Endothelial cell of umbilical vein (primary cell): Measurements from ENCODE around the gene UNC5C. TPM values are rescaled to one million over a fixed set of nuclear protein-coding genes. Genes with fewer than 3 reads are reported as not detected.

Experiments
- BruUV-seq: library from RNA; stranded (reverse); fragments of 400-500 nt; replicated peaks from 2 replicates; lab custom pipeline; 2021; lab: Mats Ljungman, UMichigan
- CTCF ChIA-PET: fragments of 300-600, 350-600 bp; sonication (Branson Sonifier 250); formaldehyde crosslinking; loops from one replicate; lab custom pipeline; 2021; ENCODE audit warnings: antibody characterized with exemption, inconsistent platforms; lab: Charles Lee
- POLR2A ChIA-PET: fragments of 300-600, 350-600 bp; sonication (Branson Sonifier 250); formaldehyde crosslinking; loops from one replicate; lab custom pipeline; 2021; ENCODE audit warnings: antibody characterized with exemption, inconsistent platforms; lab: Charles Lee
- DNase-seq: peaks from one replicate; pipeline ENCODE4 v3.0.0-alpha.2; 2011; ENCODE audit warnings: low read depth, low spot score
- FAIRE-seq: peaks from 2 replicates; lab custom pipeline; 2011; peaks lifted over from hg19 to GRCh38; lab: Jason Lieb, UNC
- H2AFZ ChIP-seq: 2 replicates; pipeline ENCODE4 v1.6.0; 2012; ENCODE audit warnings: low read depth, low read length, control low read depth, inconsistent platforms
- H3K27ac ChIP-seq: 2 replicates; pipeline ENCODE4 v1.5.1; 2011; ENCODE audit warnings: low read depth, mild to moderate bottlenecking, control low read depth, low read length, moderate library complexity; ENCODE audit not compliant: insufficient read depth
- H3K27me3 ChIP-seq, 2 experiments: 2 replicates each; pipeline versions ENCODE4 v1.6.0 to v1.6.1; 2011; ENCODE audit warnings: low read length in 2 of 2, mixed read lengths in 1 of 2; ENCODE audit not compliant: control insufficient read depth in 2 of 2, insufficient read depth in 2 of 2
- H3K36me3 ChIP-seq, 2 experiments: 2 replicates in 1 of 2; 3 replicates in 1 of 2; pipeline ENCODE4 v1.5.1; 2011; ENCODE audit warnings: low read length in 2 of 2, mild to moderate bottlenecking in 1 of 2, moderate library complexity in 1 of 2; ENCODE audit not compliant: control insufficient read depth in 2 of 2, insufficient read depth in 2 of 2; ENCODE audit errors: extremely low read depth in 1 of 2
- H3K4me1 ChIP-seq: 3 replicates; pipeline ENCODE4 v1.5.1; 2011; ENCODE audit warnings: mild to moderate bottlenecking, low read length; ENCODE audit not compliant: control insufficient read depth, insufficient read depth; ENCODE audit errors: extremely low read depth
- H3K4me2 ChIP-seq: 2 replicates; pipeline ENCODE4 v1.6.1; 2011; ENCODE audit warnings: low read length, control low read depth, mixed read lengths; ENCODE audit not compliant: insufficient read depth
- H3K4me3 ChIP-seq, 3 experiments: fragments of 200-600 bp in 1 of 3; sonication (generic), shearing (Covaris generic) in 1 of 3; replicated peaks in 1 of 3; 2 replicates each; pipeline ENCODE4 v1.5.1; 2011 to 2016; ENCODE audit warnings: control low read depth in 3 of 3, low read length in 3 of 3, mild to moderate bottlenecking in 2 of 3, inconsistent platforms in 1 of 3, low read depth in 1 of 3, moderate library complexity in 1 of 3; ENCODE audit not compliant: insufficient read depth in 1 of 3
- H3K79me2 ChIP-seq: 2 replicates; pipeline ENCODE4 v1.6.0; 2012; ENCODE audit warnings: low read length, inconsistent platforms; ENCODE audit not compliant: control insufficient read depth, insufficient read depth
- H3K9ac ChIP-seq: replicated peaks from 2 replicates; pipeline ENCODE3; 2011; ENCODE audit warnings: low read length, control low read depth; ENCODE audit not compliant: insufficient read depth; ENCODE audit errors: extremely low read depth
- H3K9me1 ChIP-seq: replicated peaks from 3 replicates; pipeline ENCODE4 v1.6.0; 2011; ENCODE audit warnings: mild to moderate bottlenecking, low read length; ENCODE audit not compliant: control insufficient read depth, insufficient read depth; ENCODE audit errors: extremely low read depth
- H3K9me3 ChIP-seq: replicated peaks from 2 replicates; pipeline ENCODE4 v1.5.1; 2012; ENCODE audit warnings: low read length, inconsistent platforms; ENCODE audit not compliant: control insufficient read depth, insufficient read depth
- H4K20me1 ChIP-seq: replicated peaks from 2 replicates; pipeline ENCODE3; 2011; ENCODE audit warnings: mild to moderate bottlenecking, low read length; ENCODE audit not compliant: control insufficient read depth, insufficient read depth; ENCODE audit errors: extremely low read depth
- EZH2 ChIP-seq: IDR thresholded peaks from 2 replicates; pipeline ENCODE4 v1.6.1; 2012; ENCODE audit warnings: borderline replicate concordance, low read depth, mild to moderate bottlenecking, moderate library complexity, low read length, inconsistent platforms; ENCODE audit not compliant: severe bottlenecking
- FOS ChIP-seq: IDR thresholded peaks from 2 replicates; pipeline ENCODE4 v1.6.1; 2011; ENCODE audit warnings: mild to moderate bottlenecking, low read length, moderate library complexity, borderline replicate concordance; ENCODE audit not compliant: insufficient read depth
- GATA2 ChIP-seq: IDR thresholded peaks from 2 replicates; pipeline ENCODE4 v1.7.0; 2011; ENCODE audit warnings: low read depth, mild to moderate bottlenecking, moderate library complexity, mixed read lengths, low read length; ENCODE audit not compliant: insufficient read length, insufficient read depth
- JUN ChIP-seq: IDR thresholded peaks from 2 replicates; pipeline ENCODE4 v1.6.1; 2011; ENCODE audit warnings: borderline replicate concordance, low read depth; ENCODE audit not compliant: insufficient read length, insufficient read depth
- MYC ChIP-seq: IDR thresholded peaks from one replicate; pipeline ENCODE4 v1.6.1; 2011; ENCODE audit warnings: mild to moderate bottlenecking, low read depth, low read length
- POLR2A ChIP-seq: IDR thresholded peaks from 2 replicates; pipeline ENCODE4 v1.6.1; 2012; ENCODE audit warnings: low read depth, mild to moderate bottlenecking, control low read depth, low read length
- POLR2AphosphoS5 ChIP-seq: IDR thresholded peaks from 2 replicates; pipeline ENCODE4 v1.6.1; 2012; ENCODE audit warnings: low read depth, mild to moderate bottlenecking, control low read depth, low read length, moderate library complexity; ENCODE audit not compliant: insufficient read depth
- dilution Hi-C: fragments of 300-500 bp; cut with MboI; formaldehyde crosslinking; loops from one replicate; pipeline ENCODE4 v1.15.0; 2019; ENCODE audit warnings: low sequenced_read_pairs; ENCODE audit not compliant: extremely low pct_ligation_motif_present
- intact Hi-C: fragments of 100-400 bp; cut with micrococcal nuclease; formaldehyde crosslinking; loops from one replicate; pipeline ENCODE4 v1.10.0; 2022
- polyA plus RNA-seq, 4 experiments: library from polyadenylated mRNA; depleted of rRNA in 3 of 4; stranded (reverse) in 3 of 4; unstranded in 1 of 4; fragments of >200 nt; gene quantifications; 2 replicates each; pipeline versions ENCODE4 v1.2.1 to v1.2.3, GENCODE V29; 2011 to 2012; ENCODE audit warnings: missing spikeins in 1 of 4
- total RNA-seq: library from RNA; stranded (reverse); gene quantifications from 2 replicates; pipeline ENCODE4 v1.2.3, GENCODE V29; 2021
- TF ChIP-seq, protein P1 (sequence below), 2 donors: IDR thresholded peaks; 1 replicate in 1 of 2; 2 replicates in 1 of 2; pipeline ENCODE4 v1.5.1; 2011; ENCODE audit warnings: low read length in 2 of 2, mild to moderate bottlenecking in 2 of 2, moderate library complexity in 2 of 2, control low read depth in 1 of 2, inconsistent platforms in 1 of 2, low read depth in 1 of 2; ENCODE audit not compliant: insufficient read depth in 1 of 2; ENCODE audit errors: extremely low read depth in 1 of 2
- TF ChIP-seq, protein P2 (sequence below): IDR thresholded peaks from 2 replicates; pipeline ENCODE4 v1.6.1; 2011; ENCODE audit not compliant: insufficient read depth, insufficient read length

Gene UNC5C
- total and polyA plus RNA-seq, 2 donors (not counting 3 experiments of a cell fraction or from before 2014, with no cell fraction given): 0.44 to 0.53 TPM

DNA sequence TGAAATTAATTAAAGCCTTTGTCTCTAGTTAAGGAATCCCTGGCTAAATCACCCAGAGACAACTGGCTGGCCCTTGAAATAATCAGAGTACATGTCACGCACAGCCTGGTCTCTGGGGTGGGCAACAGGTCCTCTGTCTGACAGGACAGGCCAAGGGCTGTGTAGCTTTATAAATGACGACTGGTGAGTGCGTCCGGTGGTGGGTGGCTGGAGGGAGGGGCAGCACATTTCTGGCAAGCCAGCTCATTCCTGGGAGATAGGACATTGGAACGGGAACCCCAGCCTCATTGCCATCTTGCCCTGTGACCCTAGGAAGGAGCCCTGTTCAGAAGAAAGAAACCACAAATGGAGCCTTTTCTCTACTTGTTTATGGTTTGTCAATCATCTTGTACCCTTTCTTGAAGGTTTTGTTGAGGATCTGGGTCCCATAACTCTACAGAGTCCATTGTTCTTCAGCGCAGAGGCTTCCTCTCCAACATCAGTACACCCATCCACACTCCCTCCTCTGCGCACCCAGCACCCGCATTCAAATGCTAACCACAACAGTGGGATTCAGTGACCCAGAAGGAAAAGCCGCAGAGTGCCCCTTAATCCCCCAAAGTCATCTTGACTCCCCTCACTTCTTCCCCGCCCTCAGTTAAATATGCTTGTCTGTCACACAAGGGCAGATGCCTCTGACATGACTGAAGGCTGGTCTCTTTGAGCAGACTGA, 368.1 kb downstream of the UNC5C start:
- DNase-seq (no peak), FAIRE-seq (no peak)
- no peaks in the 10 kb centered on the region for H3K79me2 ChIP-seq
- no TSS peak for BruUV-seq
- no peaks in the 10 kb centered on the region for H3K4me1 ChIP-seq
- H3K27ac ChIP-seq: no peak overlapping the region
- no peaks in the 10 kb centered on the region for H3K36me3 ChIP-seq
- intact Hi-C loops (loop anchor here (5.0 kb wide), 1 partner anchor 107 kb away; no protein-coding TSS in a partner anchor), dilution Hi-C loops (no loop called here)
- no peak overlapping the region for H2AFZ ChIP-seq
- no peaks in the 10 kb centered on the region for H3K27me3 ChIP-seq
- ChIA-PET CTCF (no interaction called here), POLR2A (no interaction called here)
- TF ChIP-seq, protein P1, sequence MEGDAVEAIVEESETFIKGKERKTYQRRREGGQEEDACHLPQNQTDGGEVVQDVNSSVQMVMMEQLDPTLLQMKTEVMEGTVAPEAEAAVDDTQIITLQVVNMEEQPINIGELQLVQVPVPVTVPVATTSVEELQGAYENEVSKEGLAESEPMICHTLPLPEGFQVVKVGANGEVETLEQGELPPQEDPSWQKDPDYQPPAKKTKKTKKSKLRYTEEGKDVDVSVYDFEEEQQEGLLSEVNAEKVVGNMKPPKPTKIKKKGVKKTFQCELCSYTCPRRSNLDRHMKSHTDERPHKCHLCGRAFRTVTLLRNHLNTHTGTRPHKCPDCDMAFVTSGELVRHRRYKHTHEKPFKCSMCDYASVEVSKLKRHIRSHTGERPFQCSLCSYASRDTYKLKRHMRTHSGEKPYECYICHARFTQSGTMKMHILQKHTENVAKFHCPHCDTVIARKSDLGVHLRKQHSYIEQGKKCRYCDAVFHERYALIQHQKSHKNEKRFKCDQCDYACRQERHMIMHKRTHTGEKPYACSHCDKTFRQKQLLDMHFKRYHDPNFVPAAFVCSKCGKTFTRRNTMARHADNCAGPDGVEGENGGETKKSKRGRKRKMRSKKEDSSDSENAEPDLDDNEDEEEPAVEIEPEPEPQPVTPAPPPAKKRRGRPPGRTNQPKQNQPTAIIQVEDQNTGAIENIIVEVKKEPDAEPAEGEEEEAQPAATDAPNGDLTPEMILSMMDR (IDR thresholded peaks at IDR 0.05; ENCODE audit: extremely low read depth in 1 of 2, insufficient read depth in 1 of 2, low read depth in 1 of 2, low read length in 2 of 2): no peak
- no peaks in the 10 kb centered on the region for H4K20me1 ChIP-seq
- H3K9me1 ChIP-seq: no peaks in the 10 kb centered on the region
- H3K9me3 ChIP-seq: no peaks in the 10 kb centered on the region
- no peak overlapping the region for H3K9ac ChIP-seq
- H3K4me3 ChIP-seq: no peak overlapping the region
- H3K4me2 ChIP-seq: no peak overlapping the region

DNA sequence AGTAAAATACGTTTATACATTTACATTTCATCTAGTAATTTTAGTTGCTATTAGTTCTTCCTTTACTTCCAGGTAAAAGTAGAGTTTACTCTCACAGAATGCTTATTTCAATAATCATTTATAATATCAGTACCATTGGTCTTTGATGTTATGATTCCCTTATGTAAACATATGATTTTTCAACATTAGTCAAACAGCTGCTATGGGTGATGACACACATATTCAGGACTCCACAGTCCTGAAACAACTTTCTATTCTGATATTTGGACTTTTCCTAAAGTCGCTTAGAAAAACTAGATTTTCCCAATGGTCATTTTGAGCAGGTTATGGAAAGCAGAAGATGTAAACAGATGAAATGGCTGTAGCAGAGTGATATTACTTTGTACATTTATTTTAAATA, 369.8 kb downstream of the UNC5C start:
- dilution Hi-C loops: no loop called here

More for the DNA sequence above, 369.8 kb downstream of the UNC5C start:
- intact Hi-C loops: no loop called here
- H3K27ac ChIP-seq: no peak overlapping the region
- FAIRE-seq (no peak), DNase-seq (no peak)
- H4K20me1 ChIP-seq: no peaks in the 10 kb centered on the region
- BruUV-seq: no TSS peak
- ChIA-PET CTCF (no interaction called here), POLR2A (no interaction called here)
- no peak for TF ChIP-seq EZH2
- no peak for TF ChIP-seq POLR2AphosphoS5
- TF ChIP-seq POLR2A: no peak
- no peak for TF ChIP-seq JUN
- TF ChIP-seq, protein P2, sequence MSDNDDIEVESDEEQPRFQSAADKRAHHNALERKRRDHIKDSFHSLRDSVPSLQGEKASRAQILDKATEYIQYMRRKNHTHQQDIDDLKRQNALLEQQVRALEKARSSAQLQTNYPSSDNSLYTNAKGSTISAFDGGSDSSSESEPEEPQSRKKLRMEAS: no peak
- no peak for TF ChIP-seq GATA2
- no peak for TF ChIP-seq FOS
- TF ChIP-seq, protein P1 (IDR thresholded peaks at IDR 0.05; ENCODE audit: extremely low read depth in 1 of 2, insufficient read depth in 1 of 2, low read depth in 1 of 2, low read length in 2 of 2): no peak
- TF ChIP-seq MYC: no peak
- no peaks in the 10 kb centered on the region for H3K79me2 ChIP-seq
- no peaks in the 10 kb centered on the region for H3K36me3 ChIP-seq
- H2AFZ ChIP-seq: no peak overlapping the region
- no peak overlapping the region for H3K4me2 ChIP-seq
- H3K9me1 ChIP-seq: no peaks in the 10 kb centered on the region
- no peak overlapping the region for H3K4me3 ChIP-seq
- no peak overlapping the region for H3K9ac ChIP-seq
- no peaks in the 10 kb centered on the region for H3K27me3 ChIP-seq
- no peaks in the 10 kb centered on the region for H3K9me3 ChIP-seq
- H3K4me1 ChIP-seq: no peaks in the 10 kb centered on the region
